Endodermal cell (in vitro differentiated cells): Measurements from ENCODE around the gene POLR2M. TPM values are rescaled to one million over a fixed set of nuclear protein-coding genes. Genes with fewer than 3 reads are reported as not detected.

ENCODE experiments used
- DNase-seq: peaks from one replicate; pipeline ENCODE4 v3.0.0-alpha.2; 2017
- H3K27ac ChIP-seq: 2 replicates; pipeline ENCODE4 v1.5.1; 2013; ENCODE audit warnings: mild to moderate bottlenecking, low read depth, low read length, moderate library complexity
- H3K27me3 ChIP-seq: 2 replicates; pipeline ENCODE4 v1.6.1; 2013; ENCODE audit warnings: mild to moderate bottlenecking, low read length, moderate library complexity; ENCODE audit not compliant: insufficient read depth, control insufficient read depth, poor library complexity, severe bottlenecking
- H3K36me3 ChIP-seq: 2 replicates; pipeline ENCODE4 v1.7.0; 2013; ENCODE audit warnings: mild to moderate bottlenecking, low read length, moderate library complexity; ENCODE audit not compliant: control insufficient read depth, insufficient read depth
- H3K4me1 ChIP-seq: one replicate; pipeline ENCODE4 v1.7.0; 2013; ENCODE audit warnings: low read length; ENCODE audit not compliant: control insufficient read depth, insufficient read depth
- H3K4me3 ChIP-seq: 2 replicates; pipeline ENCODE4 v1.5.1; 2013; ENCODE audit warnings: mild to moderate bottlenecking, low read length, moderate library complexity
- H3K9ac ChIP-seq: 2 replicates; pipeline ENCODE4 v1.6.1; 2013; ENCODE audit warnings: mild to moderate bottlenecking, low read length, moderate library complexity; ENCODE audit not compliant: poor library complexity, severe bottlenecking; ENCODE audit errors: extremely low read depth
- H3K9me3 ChIP-seq: 2 replicates; pipeline ENCODE4 v1.6.1; 2013; ENCODE audit warnings: mild to moderate bottlenecking, low read length, moderate library complexity; ENCODE audit not compliant: control insufficient read depth
- H3K27ac Mint-ChIP-seq: 2 replicates; pipeline ENCODE4 v1.8.0; 2020; ENCODE audit warnings: mixed read lengths
- H3K27me3 Mint-ChIP-seq: 2 replicates; pipeline ENCODE4 v1.8.0; 2021; ENCODE audit warnings: mild to moderate bottlenecking, mixed read lengths; ENCODE audit not compliant: insufficient read depth
- H3K36me3 Mint-ChIP-seq: 2 replicates; pipeline ENCODE4 v1.8.0; 2020; ENCODE audit warnings: low read depth, mixed read lengths
- H3K4me1 Mint-ChIP-seq: 2 replicates; pipeline ENCODE4 v1.8.0; 2020; ENCODE audit warnings: mixed read lengths
- H3K4me3 Mint-ChIP-seq: 2 replicates; pipeline ENCODE4 v1.8.0; 2020; ENCODE audit warnings: mild to moderate bottlenecking, moderate library complexity, mixed read lengths
- H3K9me3 Mint-ChIP-seq: 2 replicates; pipeline ENCODE4 v1.8.0; 2020; ENCODE audit warnings: mild to moderate bottlenecking, mixed read lengths
- WGBS, 2 experiments: methylation state at CpG; one replicate each; pipeline versions ENCODE4 v1.1.5 to v1.1.7; 2013; ENCODE audit warnings: missing lambda C conversion rate in 2 of 2, mixed read lengths in 1 of 2; ENCODE audit not compliant: insufficient coverage in 1 of 2, insufficient read length in 1 of 2; 5-methylcytosine and 5-hydroxymethylcytosine counted together
- total RNA-seq, 2 donors: library from RNA; stranded (reverse); fragmentation: NEBNext Ultra II Directional in 1 of 2; extraction: Animal tissue kit (Norgen Biotek cat#: 25700) in 1 of 2; gene quantifications; 2 replicates in 1 of 2; 3 replicates in 1 of 2; pipeline ENCODE4 v1.2.1, GENCODE V29; 2021
- TF ChIP-seq, protein P1 (sequence below): fragments of 200-600 bp; sonication (generic); conservative IDR thresholded peaks from 2 replicates; pipeline ENCODE4 v1.5.0; 2021; ENCODE audit warnings: antibody characterized with exemption, mild to moderate bottlenecking

The POLR2M gene
- total RNA-seq, 2 donors from 2014 or later: 58.2 to 62.6 TPM

DNA sequence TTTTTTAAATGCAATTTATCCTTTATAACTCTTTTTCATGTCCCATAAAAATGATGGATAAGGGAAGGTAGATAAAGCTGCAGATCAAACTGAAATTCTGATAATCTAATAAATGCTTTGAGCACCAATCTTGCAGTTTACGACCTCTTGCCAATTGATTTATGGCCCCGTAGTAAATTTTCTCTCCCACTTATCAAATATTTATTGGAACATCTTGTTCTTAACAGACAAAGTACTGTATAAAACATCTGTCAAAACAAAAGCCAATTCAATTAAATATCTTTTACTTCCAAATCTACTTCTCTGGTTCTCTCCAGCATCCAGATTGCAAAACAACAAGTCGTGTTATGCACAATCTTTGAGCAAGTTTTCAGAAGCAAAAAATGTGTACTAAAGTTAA lies 34.6 kb downstream of the POLR2M start:
- Histone ChIP-seq H3K4me1 (no peaks in the 10 kb centered on the region), H3K27ac (no peak overlapping the region), H3K9me3 (peaks cover 6% of the 10 kb centered on the region), H3K36me3 (no peaks in the 10 kb centered on the region), H3K27me3 (no peaks in the 10 kb centered on the region), H3K4me3 (no peak overlapping the region), H3K9ac (no peak overlapping the region)
- 83 to 88% methylated on average over 3 of the region's 3 CpGs for WGBS, 2 experiments
- Mint-ChIP-seq H3K4me1 (no peaks in the 10 kb centered on the region), H3K27ac (no peak overlapping the region), H3K9me3 (peaks cover 4% of the 10 kb centered on the region), H3K27me3 (no peaks in the 10 kb centered on the region), H3K4me3 (no peak overlapping the region), H3K36me3 (no peaks in the 10 kb centered on the region)
- TF ChIP-seq, protein P1, sequence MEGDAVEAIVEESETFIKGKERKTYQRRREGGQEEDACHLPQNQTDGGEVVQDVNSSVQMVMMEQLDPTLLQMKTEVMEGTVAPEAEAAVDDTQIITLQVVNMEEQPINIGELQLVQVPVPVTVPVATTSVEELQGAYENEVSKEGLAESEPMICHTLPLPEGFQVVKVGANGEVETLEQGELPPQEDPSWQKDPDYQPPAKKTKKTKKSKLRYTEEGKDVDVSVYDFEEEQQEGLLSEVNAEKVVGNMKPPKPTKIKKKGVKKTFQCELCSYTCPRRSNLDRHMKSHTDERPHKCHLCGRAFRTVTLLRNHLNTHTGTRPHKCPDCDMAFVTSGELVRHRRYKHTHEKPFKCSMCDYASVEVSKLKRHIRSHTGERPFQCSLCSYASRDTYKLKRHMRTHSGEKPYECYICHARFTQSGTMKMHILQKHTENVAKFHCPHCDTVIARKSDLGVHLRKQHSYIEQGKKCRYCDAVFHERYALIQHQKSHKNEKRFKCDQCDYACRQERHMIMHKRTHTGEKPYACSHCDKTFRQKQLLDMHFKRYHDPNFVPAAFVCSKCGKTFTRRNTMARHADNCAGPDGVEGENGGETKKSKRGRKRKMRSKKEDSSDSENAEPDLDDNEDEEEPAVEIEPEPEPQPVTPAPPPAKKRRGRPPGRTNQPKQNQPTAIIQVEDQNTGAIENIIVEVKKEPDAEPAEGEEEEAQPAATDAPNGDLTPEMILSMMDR: no peak
- no peak for DNase-seq

DNA sequence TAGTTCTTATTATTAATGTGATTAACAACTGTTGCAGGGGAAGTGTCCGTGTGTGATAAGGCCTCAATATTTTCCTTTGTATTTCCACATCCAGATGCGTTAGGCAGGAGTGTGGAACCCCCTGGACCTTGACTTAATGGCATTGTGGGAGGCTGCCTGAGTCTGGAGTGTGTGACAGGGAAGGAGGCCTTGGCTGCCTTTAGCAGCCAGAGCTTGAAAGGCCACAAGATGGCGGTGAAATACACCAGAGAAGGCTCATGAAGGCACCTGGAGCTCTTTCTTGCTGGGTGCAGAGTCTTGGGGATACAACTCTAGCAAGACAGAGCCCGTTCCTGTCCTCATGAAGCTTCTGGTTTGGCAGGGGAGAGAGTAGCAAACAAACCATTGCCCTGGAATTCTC lies 36.9 kb downstream of the POLR2M start:
- Mint-ChIP-seq H3K4me1 (peaks cover 5% of the 10 kb centered on the region), H3K36me3 (no peaks in the 10 kb centered on the region), H3K9me3 (no peaks in the 10 kb centered on the region), H3K27ac (no peak overlapping the region), H3K27me3 (no peaks in the 10 kb centered on the region), H3K4me3 (no peak overlapping the region)
- Histone ChIP-seq H3K9ac (no peak overlapping the region), H3K9me3 (no peaks in the 10 kb centered on the region), H3K27ac (no peak overlapping the region), H3K4me1 (no peaks in the 10 kb centered on the region), H3K27me3 (no peaks in the 10 kb centered on the region), H3K36me3 (no peaks in the 10 kb centered on the region), H3K4me3 (no peak overlapping the region)
- TF ChIP-seq, protein P1: peak; percentile 60
- peak; percentile 59 for DNase-seq
- 80 to 86% methylated on average over 3 to 4 of the region's 4 CpGs for WGBS, 2 experiments

DNA sequence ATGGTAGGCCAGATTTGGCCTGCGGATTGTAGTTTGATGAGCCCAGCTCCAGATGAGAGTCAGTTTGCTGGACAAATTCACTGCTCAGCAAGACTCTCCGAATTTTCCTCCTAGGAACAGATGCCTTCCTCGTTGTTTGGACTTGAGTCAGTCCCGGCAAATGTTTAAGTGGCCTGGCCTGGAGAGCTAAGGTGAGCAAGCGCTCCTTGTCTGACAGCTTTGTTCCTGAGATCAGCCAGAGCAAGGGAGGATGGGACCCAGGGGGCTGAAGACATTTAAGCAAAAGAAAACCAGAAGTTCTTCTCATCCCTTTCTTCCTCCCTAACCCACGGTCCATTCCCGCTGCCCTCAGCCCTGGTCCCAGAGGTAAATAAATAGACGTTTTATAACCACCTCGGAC lies 40.3 kb downstream of the POLR2M start:
- H3K27ac ChIP-seq: no peak overlapping the region
- no peaks in the 10 kb centered on the region for H3K36me3 ChIP-seq
- no peaks in the 10 kb centered on the region for H3K9me3 ChIP-seq
- H3K9me3 Mint-ChIP-seq: no peaks in the 10 kb centered on the region
- no peaks in the 10 kb centered on the region for H3K27me3 Mint-ChIP-seq
- DNase-seq: no peak
- no peaks in the 10 kb centered on the region for H3K27me3 ChIP-seq
- WGBS, 2 experiments: 93% methylated on average over 5 to 9 of the region's 9 CpGs
- H3K4me1 Mint-ChIP-seq: peaks cover 5% of the 10 kb centered on the region
- H3K4me3 ChIP-seq: no peak overlapping the region
- H3K27ac Mint-ChIP-seq: no peak overlapping the region
- TF ChIP-seq, protein P1: no peak
- H3K9ac ChIP-seq: no peak overlapping the region
- H3K4me1 ChIP-seq: no peaks in the 10 kb centered on the region
- no peaks in the 10 kb centered on the region for H3K36me3 Mint-ChIP-seq
- H3K4me3 Mint-ChIP-seq: no peak overlapping the region
